ENCODE data around the gene KCNK4. TPM values are rescaled to one million over a fixed set of nuclear protein-coding genes. Genes with fewer than 3 reads are reported as not detected.
"Not testable (repeated sequence)": the region's sequence is repeated elsewhere in the genome, so short reads cannot be mapped to it uniquely, and the experiment has no call there.

KCNK4 gene
- polyA plus RNA-seq, 12 donors, result not detected

- DNase-seq, result no peak
Observed at GRCh38 chr11:64323373-64323772, 32.3 kb downstream of the KCNK4 start.

GRCh38 chr11:64323984-64324383 lies 32.9 kb downstream of the KCNK4 start:
- DNase-seq, result not testable (repeated sequence)

- no peak for DNase-seq
Observed at GRCh38 chr11:64324692-64325469, 33.8 kb downstream of the KCNK4 start.

GRCh38 chr11:64327375-64327774 lies 36.3 kb downstream of the KCNK4 start:
- no peak for DNase-seq

- DNase-seq, result no peak
Observed at GRCh38 chr11:64327993-64328392, 36.9 kb downstream of the KCNK4 start.

GRCh38 chr11:64330888-64331287 lies 39.8 kb downstream of the KCNK4 start:
- no peak for DNase-seq

- DNase-seq, result no peak
Observed at GRCh38 chr11:64331569-64332371, 40.7 kb downstream of the KCNK4 start.

GRCh38 chr11:64333556-64333955 lies 42.5 kb downstream of the KCNK4 start:
- DNase-seq, result no peak

GRCh38 chr11:64334764-64335735 lies 43.9 kb downstream of the KCNK4 start:
- DNase-seq, result no peak

GRCh38 chr11:64337538-64338249 lies 46.6 kb downstream of the KCNK4 start:
- no peak for DNase-seq

GRCh38 chr11:64338716-64339115 lies 47.6 kb downstream of the KCNK4 start:
- no peak for DNase-seq

GRCh38 chr11:64339286-64339685 lies 48.2 kb downstream of the KCNK4 start:
- DNase-seq, result no peak

- no peak for DNase-seq
Observed at GRCh38 chr11:64339754-64340408, 48.8 kb downstream of the KCNK4 start, which contains the start of gene CCDC88B. Gene CCDC88B (plus strand): TSS chr11:64340204. CDS start chr11:64340267, 63 bp downstream.

- no peak for DNase-seq
Observed at GRCh38 chr11:64340671-64341335, 49.7 kb downstream of the KCNK4 start.

- no peak for DNase-seq
Observed at GRCh38 chr11:64341429-64341828, 50.3 kb downstream of the KCNK4 start.

GRCh38 chr11:64341851-64342791 lies 51.0 kb downstream of the KCNK4 start:
- DNase-seq, result peak; percentile 63

GRCh38 chr11:64342869-64343745 lies 52.0 kb downstream of the KCNK4 start:
- DNase-seq, result no peak
